Measurements from ENCODE around the gene PER3. TPM values are rescaled to one million over a fixed set of nuclear protein-coding genes. Genes with fewer than 3 reads are reported as not detected.
A peak's percentile ranks its signal among the peaks of the same experiment; 100 is the strongest.

PER3 gene
- total and polyA plus RNA-seq, 4 donors: 3.4 to 21.1 (median 11.5) TPM

GRCh38 chr1:7857000-7857399, 72.9 kb downstream of the PER3 start:
- 63 to 65% methylated on average over 2 of the region's 2 CpGs for WGBS, 2 donors
- no peaks in the 10 kb centered on the region for H3K36me3 ChIP-seq (ENCODE audit: control insufficient read depth in 4 of 4, insufficient read depth in 4 of 4, low read length in 4 of 4)
- TF ChIP-seq CTCF (IDR thresholded peaks at IDR 0.05; ENCODE audit: control extremely low read depth, extremely low read depth): no peak
- H3K9ac ChIP-seq (ENCODE audit: insufficient read depth in 1 of 2, low read length in 2 of 2): no peak overlapping the region
- DNase-seq (no peak), ATAC-seq (ENCODE audit: insufficient read depth, low FRiP score) (no peak)
- no peak overlapping the region for H3K27ac ChIP-seq (ENCODE audit: low read depth in 1 of 2, low read length in 1 of 2)
- H3K4me3 ChIP-seq: no peak overlapping the region
- H3K4me1 ChIP-seq (ENCODE audit: control insufficient read depth in 5 of 5, insufficient read depth in 5 of 5, low read length in 5 of 5): no peaks in the 10 kb centered on the region
- no peaks in the 10 kb centered on the region for H3K27me3 ChIP-seq (ENCODE audit: control insufficient read depth in 3 of 3, insufficient read depth in 3 of 3, low read length in 2 of 3)
- H3K9me3 ChIP-seq (ENCODE audit: control insufficient read depth in 4 of 4, insufficient read depth in 3 of 4, low read length in 3 of 4): peaks cover 0 to 2% (median 0%) of the 10 kb centered on the region in 4 donors

GRCh38 chr1:7857985-7858384, 73.9 kb downstream of the PER3 start:
- 82 to 93% methylated on average over 4 of the region's 4 CpGs for WGBS, 2 donors
- no peaks in the 10 kb centered on the region for H3K36me3 ChIP-seq (ENCODE audit: control insufficient read depth in 4 of 4, insufficient read depth in 4 of 4, low read length in 4 of 4)
- TF ChIP-seq CTCF (IDR thresholded peaks at IDR 0.05; ENCODE audit: control extremely low read depth, extremely low read depth): no peak
- H3K27me3 ChIP-seq (ENCODE audit: control insufficient read depth in 3 of 3, insufficient read depth in 3 of 3, low read length in 2 of 3): no peaks in the 10 kb centered on the region
- H3K9ac ChIP-seq (ENCODE audit: insufficient read depth in 1 of 2, low read length in 2 of 2): no peak overlapping the region
- H3K4me3 ChIP-seq: no peak overlapping the region
- H3K4me1 ChIP-seq (ENCODE audit: control insufficient read depth in 5 of 5, insufficient read depth in 5 of 5, low read length in 5 of 5): no peaks in the 10 kb centered on the region
- H3K27ac ChIP-seq (ENCODE audit: low read depth in 1 of 2, low read length in 1 of 2): no peak overlapping the region
- DNase-seq: peak in 2 of 3 donors; percentile 13 to 19
- H3K9me3 ChIP-seq (ENCODE audit: control insufficient read depth in 4 of 4, insufficient read depth in 3 of 4, low read length in 3 of 4): peaks cover 0 to 2% (median 0%) of the 10 kb centered on the region in 4 donors
- ATAC-seq (ENCODE audit: insufficient read depth, low FRiP score): no peak

- WGBS, 2 donors: 92% methylated on average over 7 of the region's 7 CpGs
- DNase-seq (no peak), ATAC-seq (ENCODE audit: insufficient read depth, low FRiP score) (no peak)
- no peak overlapping the region for H3K4me3 ChIP-seq
- H3K4me1 ChIP-seq (ENCODE audit: control insufficient read depth in 5 of 5, insufficient read depth in 5 of 5, low read length in 5 of 5): no peaks in the 10 kb centered on the region
- H3K9me3 ChIP-seq (ENCODE audit: control insufficient read depth in 4 of 4, insufficient read depth in 3 of 4, low read length in 3 of 4): peaks cover 0 to 2% (median 0%) of the 10 kb centered on the region in 4 donors
- H3K27ac ChIP-seq (ENCODE audit: low read depth in 1 of 2, low read length in 1 of 2): no peak overlapping the region
- no peaks in the 10 kb centered on the region for H3K27me3 ChIP-seq (ENCODE audit: control insufficient read depth in 3 of 3, insufficient read depth in 3 of 3, low read length in 2 of 3)
- no peak overlapping the region for H3K9ac ChIP-seq (ENCODE audit: insufficient read depth in 1 of 2, low read length in 2 of 2)
- TF ChIP-seq CTCF (IDR thresholded peaks at IDR 0.05; ENCODE audit: control extremely low read depth, extremely low read depth): no peak
- H3K36me3 ChIP-seq (ENCODE audit: control insufficient read depth in 4 of 4, insufficient read depth in 4 of 4, low read length in 4 of 4): no peaks in the 10 kb centered on the region
Measured at GRCh38 chr1:7859406-7859805, 75.3 kb downstream of the PER3 start.

- ATAC-seq (ENCODE audit: insufficient read depth, low FRiP score): no peak
- Histone ChIP-seq H3K9ac (ENCODE audit: insufficient read depth in 1 of 2, low read length in 2 of 2) (no peak overlapping the region), H3K27ac (ENCODE audit: low read depth in 1 of 2, low read length in 1 of 2) (no peak overlapping the region), H3K27me3 (ENCODE audit: control insufficient read depth in 3 of 3, insufficient read depth in 3 of 3, low read length in 2 of 3) (no peaks in the 10 kb centered on the region), H3K4me3 (no peak overlapping the region), H3K9me3 (ENCODE audit: control insufficient read depth in 4 of 4, insufficient read depth in 3 of 4, low read length in 3 of 4) (peaks cover 0 to 2% (median 0%) of the 10 kb centered on the region in 4 donors), H3K36me3 (ENCODE audit: control insufficient read depth in 4 of 4, insufficient read depth in 4 of 4, low read length in 4 of 4) (no peaks in the 10 kb centered on the region), H3K4me1 (ENCODE audit: control insufficient read depth in 5 of 5, insufficient read depth in 5 of 5, low read length in 5 of 5) (no peaks in the 10 kb centered on the region)
- DNase-seq: no peak
- WGBS, 2 donors: 87 to 92% methylated on average over 9 of the region's 9 CpGs
- TF ChIP-seq CTCF (IDR thresholded peaks at IDR 0.05; ENCODE audit: control extremely low read depth, extremely low read depth): no peak
Measured at GRCh38 chr1:7860130-7860529, 76.0 kb downstream of the PER3 start.
